Thoracic aorta (tissue), 2 donors: ENCODE results near the gene USP40. TPM values are rescaled to one million over a fixed set of nuclear protein-coding genes. Genes with fewer than 3 reads are reported as not detected.

Experiments
- ATAC-seq: fragments of 150-250 bp; one replicate; pipeline ENCODE4 v1.8.0; 2017; ENCODE audit warnings: low read depth; ENCODE audit not compliant: insufficient number of reproducible peaks, low FRiP score
- DNase-seq: peaks from one replicate; pipeline ENCODE4 v3.0.0-alpha.2; 2020; ENCODE audit warnings: low spot score
- H3K27ac ChIP-seq, 2 donors: fragments of 200-600 bp; sonication (generic); 1 replicate in 1 of 2; 2 replicates in 1 of 2; pipeline ENCODE4 v1.5.1; 2016; ENCODE audit warnings: mild to moderate bottlenecking in 2 of 2, moderate library complexity in 2 of 2
- H3K27me3 ChIP-seq: fragments of 200-600 bp; sonication (generic); replicated peaks from 2 replicates; pipeline ENCODE4 v1.6.0; 2016; ENCODE audit warnings: mild to moderate bottlenecking; ENCODE audit not compliant: insufficient read depth
- H3K36me3 ChIP-seq: fragments of 200-600 bp; sonication (generic); one replicate; pipeline ENCODE4 v1.5.1; 2016
- H3K4me1 ChIP-seq, 2 donors: fragments of 200-600 bp; sonication (generic); 1 replicate in 1 of 2; 2 replicates in 1 of 2; pipeline versions ENCODE4 v1.5.1 to v1.6.0; 2016; ENCODE audit warnings: low read depth in 2 of 2, mild to moderate bottlenecking in 1 of 2; ENCODE audit not compliant: control insufficient read depth in 1 of 2
- H3K4me3 ChIP-seq: fragments of 200-600 bp; sonication (generic); 2 replicates; pipeline ENCODE4 v1.5.1; 2016; ENCODE audit warnings: mild to moderate bottlenecking
- H3K9me3 ChIP-seq: fragments of 200-600 bp; sonication (generic); 2 replicates; pipeline ENCODE4 v1.5.1; 2016
- total RNA-seq, 2 donors: library from RNA; depleted of rRNA; stranded (reverse); fragments of >200 nt; gene quantifications; one replicate each; pipeline versions ENCODE4 v1.1.0 to v1.2.3, GENCODE V29; 2016
- TF ChIP-seq, protein P1 (sequence below): fragments of 200-600 bp; sonication (generic); IDR thresholded peaks from one replicate; pipeline ENCODE4 v1.5.1; 2019; ENCODE audit warnings: antibody characterized with exemption

Gene USP40
- total RNA-seq, 2 donors from 2014 or later: 23.3 to 30.0 TPM

DNA sequence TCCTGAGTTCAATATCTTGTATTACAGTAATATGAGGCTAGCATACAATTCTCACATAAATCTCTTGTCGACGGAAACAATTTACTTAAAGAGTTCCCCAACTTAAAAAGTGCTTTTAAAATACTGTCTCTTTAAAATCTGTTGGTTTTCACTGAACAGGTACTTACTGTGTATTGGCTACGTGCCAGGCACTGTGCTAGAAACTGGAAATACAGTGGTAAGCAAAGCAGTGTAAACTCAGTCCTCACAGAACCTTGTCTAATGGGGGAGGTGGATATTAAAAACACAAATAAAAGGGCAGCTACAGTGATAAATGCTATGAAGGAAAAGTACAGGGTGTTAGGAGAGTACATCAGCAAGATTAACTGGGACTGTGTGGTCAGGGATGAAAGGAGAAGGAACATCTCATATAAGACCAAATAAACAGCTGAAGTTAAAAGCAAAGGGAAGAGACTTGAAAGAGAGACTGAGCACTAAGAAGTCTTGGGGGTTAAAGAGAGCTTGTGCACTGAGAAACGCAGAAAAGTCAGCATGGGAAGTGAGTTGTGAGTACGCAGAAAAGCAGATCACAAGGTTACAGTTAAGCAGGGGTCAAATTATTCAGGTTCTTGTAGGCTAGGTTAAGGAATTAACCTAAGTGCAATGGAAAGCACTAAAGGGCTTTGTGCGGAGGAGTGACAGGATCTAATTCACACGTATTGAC lies 52.5 kb downstream of the USP40 start:
- Histone ChIP-seq H3K27me3 (no peaks in the 10 kb centered on the region), H3K4me3 (no peak overlapping the region), H3K27ac (no peak overlapping the region), H3K36me3 (peaks cover 3% of the 10 kb centered on the region), H3K9me3 (no peaks in the 10 kb centered on the region), H3K4me1 (no peaks in the 10 kb centered on the region)
- DNase-seq (no peak), ATAC-seq (no peak)
- TF ChIP-seq, protein P1, sequence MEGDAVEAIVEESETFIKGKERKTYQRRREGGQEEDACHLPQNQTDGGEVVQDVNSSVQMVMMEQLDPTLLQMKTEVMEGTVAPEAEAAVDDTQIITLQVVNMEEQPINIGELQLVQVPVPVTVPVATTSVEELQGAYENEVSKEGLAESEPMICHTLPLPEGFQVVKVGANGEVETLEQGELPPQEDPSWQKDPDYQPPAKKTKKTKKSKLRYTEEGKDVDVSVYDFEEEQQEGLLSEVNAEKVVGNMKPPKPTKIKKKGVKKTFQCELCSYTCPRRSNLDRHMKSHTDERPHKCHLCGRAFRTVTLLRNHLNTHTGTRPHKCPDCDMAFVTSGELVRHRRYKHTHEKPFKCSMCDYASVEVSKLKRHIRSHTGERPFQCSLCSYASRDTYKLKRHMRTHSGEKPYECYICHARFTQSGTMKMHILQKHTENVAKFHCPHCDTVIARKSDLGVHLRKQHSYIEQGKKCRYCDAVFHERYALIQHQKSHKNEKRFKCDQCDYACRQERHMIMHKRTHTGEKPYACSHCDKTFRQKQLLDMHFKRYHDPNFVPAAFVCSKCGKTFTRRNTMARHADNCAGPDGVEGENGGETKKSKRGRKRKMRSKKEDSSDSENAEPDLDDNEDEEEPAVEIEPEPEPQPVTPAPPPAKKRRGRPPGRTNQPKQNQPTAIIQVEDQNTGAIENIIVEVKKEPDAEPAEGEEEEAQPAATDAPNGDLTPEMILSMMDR: no peak

GRCh38 chr2:233503947-233504637 lies 62.5 kb downstream of the USP40 start:
- H3K9me3 ChIP-seq: peaks cover 15% of the 10 kb centered on the region
- H3K36me3 ChIP-seq: peaks cover 3% of the 10 kb centered on the region
- peaks cover 0 to 7% of the 10 kb centered on the region in 2 donors for H3K4me1 ChIP-seq
- DNase-seq (no peak), ATAC-seq (no peak)
- H3K4me3 ChIP-seq: no peak overlapping the region
- no peaks in the 10 kb centered on the region for H3K27me3 ChIP-seq
- TF ChIP-seq, protein P1: no peak
- no peak overlapping the region for H3K27ac ChIP-seq

GRCh38 chr2:233503481-233503880 lies 63.1 kb downstream of the USP40 start:
- ATAC-seq: no peak
- Histone ChIP-seq H3K27ac (no peak overlapping the region), H3K27me3 (no peaks in the 10 kb centered on the region), H3K36me3 (peaks cover 3% of the 10 kb centered on the region), H3K9me3 (peaks cover 15% of the 10 kb centered on the region), H3K4me1 (peaks cover 0 to 7% of the 10 kb centered on the region in 2 donors), H3K4me3 (no peak overlapping the region)
- no peak for DNase-seq
- TF ChIP-seq, protein P1: no peak

DNA sequence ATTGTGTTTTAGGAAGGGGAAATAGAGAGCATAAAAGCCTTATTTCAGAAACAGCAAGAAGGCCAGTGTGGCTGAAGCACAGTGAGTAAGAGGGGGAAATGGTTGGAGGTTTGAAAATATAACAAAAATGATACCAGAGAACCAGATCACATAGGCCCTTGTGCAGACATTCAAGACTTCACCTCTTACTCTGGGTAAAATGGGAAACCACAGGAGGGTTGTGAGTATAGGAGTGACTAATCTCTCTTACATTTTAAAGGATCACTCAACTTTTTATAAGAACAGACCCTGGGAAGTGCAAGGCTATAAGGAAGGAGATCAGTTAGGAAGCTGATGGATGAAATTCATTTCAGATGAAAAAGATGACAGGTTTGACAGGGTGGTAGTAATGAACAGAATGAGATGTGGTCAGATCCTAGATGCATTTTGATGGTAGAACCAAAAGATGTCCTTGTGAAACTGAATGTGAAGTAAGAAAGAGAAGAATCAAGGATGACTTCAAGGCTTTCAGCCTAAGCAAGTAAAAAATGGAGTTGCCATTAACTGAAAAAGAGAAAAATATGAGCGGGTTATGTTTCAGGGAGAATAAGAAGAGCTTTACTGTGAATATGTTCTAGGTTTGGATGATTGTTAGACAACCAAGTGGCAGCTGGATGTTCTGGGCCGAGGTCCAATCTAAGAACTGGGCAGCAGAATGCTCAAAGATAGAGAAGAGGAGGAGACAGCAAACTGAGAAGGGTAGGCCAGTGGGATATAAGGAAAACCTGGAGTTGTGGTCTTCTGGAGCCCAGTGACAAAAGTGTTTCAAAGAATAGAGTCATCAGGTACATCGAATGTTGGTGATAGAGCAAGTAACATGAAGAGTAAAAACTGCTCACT lies 65.1 kb downstream of the USP40 start:
- no peak for DNase-seq

More for the DNA sequence above, 65.1 kb downstream of the USP40 start:
- Histone ChIP-seq H3K36me3 (peaks cover 6% of the 10 kb centered on the region), H3K27ac (no peak overlapping the region), H3K4me1 (peaks cover 0 to 7% of the 10 kb centered on the region in 2 donors), H3K9me3 (peaks cover 15% of the 10 kb centered on the region), H3K27me3 (no peaks in the 10 kb centered on the region), H3K4me3 (no peak overlapping the region)
- ATAC-seq: no peak
- TF ChIP-seq, protein P1: no peak
